Tibial nerve (tissue), 4 donors: Measurements from ENCODE around the gene GABRA1. TPM values are rescaled to one million over a fixed set of nuclear protein-coding genes. Genes with fewer than 3 reads are reported as not detected.

Experiments used
- DNase-seq, 2 donors: peaks; one replicate each; pipeline ENCODE4 v3.0.0-alpha.2; 2019; ENCODE audit warnings: low spot score in 2 of 2
- H3K27ac ChIP-seq, 4 donors: fragments of 200-600 bp; sonication (generic) in 3 of 4; one replicate each; pipeline ENCODE4 v1.5.1; 2017 to 2019; ENCODE audit warnings: mild to moderate bottlenecking in 1 of 4
- H3K27me3 ChIP-seq, 2 donors: fragments of 200-600 bp; sonication (generic) in 1 of 2; one replicate each; pipeline versions ENCODE4 v1.5.1 to v1.6.0; 2017 to 2019
- H3K36me3 ChIP-seq, 3 donors: fragments of 200-600 bp; sonication (generic); one replicate each; pipeline ENCODE4 v1.5.1; 2018 to 2019
- H3K4me1 ChIP-seq, 4 donors: fragments of 200-600 bp; sonication (generic) in 3 of 4; one replicate each; pipeline ENCODE4 v1.5.1; 2017 to 2019
- H3K4me3 ChIP-seq, 4 donors: fragments of 200-600 bp; sonication (generic) in 3 of 4; one replicate each; pipeline ENCODE4 v1.5.1; 2017 to 2019; ENCODE audit warnings: mild to moderate bottlenecking in 1 of 4, moderate library complexity in 1 of 4
- H3K9me3 ChIP-seq, 4 donors: fragments of 200-600 bp; sonication (generic) in 3 of 4; one replicate each; pipeline ENCODE4 v1.5.1; 2017 to 2019
- EP300 ChIP-seq, 2 donors: sonication (generic); formaldehyde crosslinking; IDR thresholded peaks; one replicate each; pipeline ENCODE4 v1.6.1; 2017; ENCODE audit warnings: antibody characterized with exemption in 2 of 2, mild to moderate bottlenecking in 1 of 2
- POLR2A ChIP-seq, 2 donors: fragments of 450-650 bp; IDR thresholded peaks; one replicate each; pipeline ENCODE4 v1.6.1; 2017; ENCODE audit warnings: antibody characterized with exemption in 2 of 2, mild to moderate bottlenecking in 2 of 2, moderate library complexity in 2 of 2
- WGBS, 2 donors: methylation state at CpG; one replicate each; pipeline ENCODE4 v1.1.5; 2018; 5-methylcytosine and 5-hydroxymethylcytosine counted together
- total RNA-seq, 4 donors: library from RNA; depleted of rRNA; stranded (reverse); fragments of >200 nt; gene quantifications; one replicate each; pipeline ENCODE4 v1.1.0, GENCODE V29; 2016
- TF ChIP-seq, protein P1 (sequence below), 5 experiments: fragments of 200-600 bp in 3 of 5; fragments of 450-650 bp in 2 of 5; sonication (generic) in 3 of 5; IDR thresholded peaks; one replicate each; pipeline ENCODE4 v1.5.1; 2016 to 2019; ENCODE audit warnings: antibody characterized with exemption in 5 of 5, mild to moderate bottlenecking in 3 of 5, moderate library complexity in 2 of 5

GABRA1 gene
- total RNA-seq, 4 donors from 2014 or later: not detected

DNA sequence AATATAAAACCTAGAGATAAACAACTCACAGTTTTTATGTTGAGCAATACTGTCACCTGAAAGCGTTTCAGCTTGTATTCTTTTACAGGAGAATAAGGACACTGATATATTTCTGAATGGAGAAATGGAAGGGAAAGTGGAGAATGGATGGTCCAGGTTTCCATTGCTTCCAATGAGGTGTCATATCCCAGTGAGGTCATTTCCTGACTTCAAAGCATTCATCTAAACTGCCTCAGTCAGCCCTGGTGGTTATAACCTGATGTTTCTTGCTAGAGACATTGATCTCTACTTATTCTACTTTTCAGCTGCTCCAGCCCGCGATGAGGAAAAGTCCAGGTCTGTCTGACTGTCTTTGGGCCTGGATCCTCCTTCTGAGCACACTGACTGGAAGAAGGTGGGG is 2.6 kb downstream of the GABRA1 start:
- H3K9me3 ChIP-seq: no peaks in the 10 kb centered on the region
- H3K27me3 ChIP-seq: peaks cover 0 to 30% of the 10 kb centered on the region in 2 donors
- H3K4me1 ChIP-seq: peaks cover 0 to 23% (median 0%) of the 10 kb centered on the region in 4 donors
- TF ChIP-seq, protein P1, sequence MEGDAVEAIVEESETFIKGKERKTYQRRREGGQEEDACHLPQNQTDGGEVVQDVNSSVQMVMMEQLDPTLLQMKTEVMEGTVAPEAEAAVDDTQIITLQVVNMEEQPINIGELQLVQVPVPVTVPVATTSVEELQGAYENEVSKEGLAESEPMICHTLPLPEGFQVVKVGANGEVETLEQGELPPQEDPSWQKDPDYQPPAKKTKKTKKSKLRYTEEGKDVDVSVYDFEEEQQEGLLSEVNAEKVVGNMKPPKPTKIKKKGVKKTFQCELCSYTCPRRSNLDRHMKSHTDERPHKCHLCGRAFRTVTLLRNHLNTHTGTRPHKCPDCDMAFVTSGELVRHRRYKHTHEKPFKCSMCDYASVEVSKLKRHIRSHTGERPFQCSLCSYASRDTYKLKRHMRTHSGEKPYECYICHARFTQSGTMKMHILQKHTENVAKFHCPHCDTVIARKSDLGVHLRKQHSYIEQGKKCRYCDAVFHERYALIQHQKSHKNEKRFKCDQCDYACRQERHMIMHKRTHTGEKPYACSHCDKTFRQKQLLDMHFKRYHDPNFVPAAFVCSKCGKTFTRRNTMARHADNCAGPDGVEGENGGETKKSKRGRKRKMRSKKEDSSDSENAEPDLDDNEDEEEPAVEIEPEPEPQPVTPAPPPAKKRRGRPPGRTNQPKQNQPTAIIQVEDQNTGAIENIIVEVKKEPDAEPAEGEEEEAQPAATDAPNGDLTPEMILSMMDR (IDR thresholded peaks at IDR 0.05): no peak
- no peak for TF ChIP-seq EP300 (IDR thresholded peaks at IDR 0.05)
- TF ChIP-seq POLR2A (IDR thresholded peaks at IDR 0.05): no peak
- 68 to 79% methylated on average over 3 of the region's 3 CpGs for WGBS, 2 donors
- H3K27ac ChIP-seq: no peak overlapping the region
- no peak for DNase-seq
- H3K36me3 ChIP-seq: no peaks in the 10 kb centered on the region
- no peak overlapping the region for H3K4me3 ChIP-seq

DNA sequence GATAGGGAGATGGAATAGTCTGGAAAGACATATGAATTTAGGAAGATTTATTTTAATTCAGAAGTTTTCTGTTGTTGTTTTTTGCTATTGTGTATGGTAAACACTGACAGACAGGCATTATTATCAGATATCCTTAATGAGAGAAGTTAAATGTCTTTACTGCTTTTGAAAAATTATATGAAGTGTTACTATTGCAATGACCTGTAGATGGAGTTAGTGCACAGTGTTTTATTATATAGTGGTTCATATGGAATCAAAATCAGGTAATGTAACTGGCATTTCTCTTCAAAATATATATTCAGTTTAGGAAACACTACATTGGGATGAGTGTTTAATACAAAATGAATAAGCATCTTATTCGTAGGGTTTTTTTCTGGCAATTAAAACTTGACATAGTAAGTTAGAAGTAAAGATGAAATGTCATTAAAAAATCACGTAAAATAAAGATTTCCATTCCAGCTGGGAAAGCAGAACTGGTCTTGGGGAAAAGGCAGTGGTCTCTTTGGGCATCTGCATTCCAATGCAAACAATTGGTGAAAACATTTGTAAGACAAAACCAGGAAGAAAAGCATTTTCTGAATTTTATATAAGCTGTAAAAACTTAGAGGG is 3.9 kb downstream of the GABRA1 start:
- Histone ChIP-seq H3K4me3 (no peak overlapping the region), H3K36me3 (no peaks in the 10 kb centered on the region), H3K27me3 (peaks cover 0 to 30% of the 10 kb centered on the region in 2 donors), H3K4me1 (peaks cover 0 to 22% (median 0%) of the 10 kb centered on the region in 4 donors), H3K27ac (no peak overlapping the region), H3K9me3 (no peaks in the 10 kb centered on the region)
- DNase-seq: no peak
- TF ChIP-seq, protein P1 (IDR thresholded peaks at IDR 0.05): peak in 1 of 5 experiments; percentile 22
- TF ChIP-seq EP300 (IDR thresholded peaks at IDR 0.05) (no peak), POLR2A (IDR thresholded peaks at IDR 0.05) (no peak)
- WGBS, 2 donors: 45 to 52% methylated on average over 2 of the region's 2 CpGs

DNA sequence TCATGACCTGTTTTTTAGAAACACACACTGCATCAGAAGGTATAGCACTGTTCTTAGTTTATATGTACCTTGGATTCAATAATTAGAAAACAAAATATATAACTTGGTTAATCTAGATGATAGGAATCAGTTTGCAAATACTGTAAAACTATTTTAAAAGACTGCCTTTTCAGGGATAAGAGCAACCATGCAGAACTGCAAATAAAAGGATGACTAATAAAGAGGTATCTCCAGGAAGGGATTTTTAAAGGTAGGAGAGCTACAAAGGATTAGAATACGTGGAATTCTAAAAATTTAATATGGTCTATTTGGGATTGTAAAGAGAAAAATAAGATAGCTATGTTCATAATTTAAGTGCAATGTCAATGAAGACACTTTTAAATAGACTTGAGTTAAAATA is 9.4 kb downstream of the GABRA1 start:
- H3K9me3 ChIP-seq: no peaks in the 10 kb centered on the region
- WGBS, 2 donors: 61 to 67% methylated on average over 1 of the region's 1 CpG
- H3K27ac ChIP-seq: no peak overlapping the region
- H3K4me3 ChIP-seq: no peak overlapping the region
- no peaks in the 10 kb centered on the region for H3K27me3 ChIP-seq
- H3K4me1 ChIP-seq: no peaks in the 10 kb centered on the region
- DNase-seq: no peak
- TF ChIP-seq POLR2A (IDR thresholded peaks at IDR 0.05) (no peak), EP300 (IDR thresholded peaks at IDR 0.05) (no peak)
- TF ChIP-seq, protein P1 (IDR thresholded peaks at IDR 0.05): no peak
- no peaks in the 10 kb centered on the region for H3K36me3 ChIP-seq

DNA sequence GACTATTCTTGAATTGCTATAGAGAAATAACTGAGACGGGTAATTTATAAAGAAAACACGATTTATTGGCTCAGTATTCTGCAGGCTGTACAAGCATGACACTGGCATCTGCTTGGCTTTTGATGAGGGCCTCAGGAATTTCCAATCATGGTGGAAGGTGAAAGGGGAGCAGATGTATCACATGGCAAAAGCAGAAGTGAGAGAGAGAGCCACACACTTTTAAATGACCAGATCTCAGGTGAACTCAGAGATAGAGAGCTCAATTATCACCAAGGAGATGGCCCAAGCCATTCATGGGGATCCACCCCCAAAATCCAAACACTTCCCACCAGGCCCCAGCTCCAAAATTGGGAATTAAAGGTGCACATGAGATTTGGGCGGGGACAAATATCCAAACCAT is 15.3 kb downstream of the GABRA1 start:
- WGBS, 2 donors: 81 to 82% methylated on average over 3 of the region's 3 CpGs
- Histone ChIP-seq H3K27ac (no peak overlapping the region), H3K4me3 (no peak overlapping the region), H3K4me1 (no peaks in the 10 kb centered on the region), H3K36me3 (no peaks in the 10 kb centered on the region), H3K9me3 (no peaks in the 10 kb centered on the region), H3K27me3 (no peaks in the 10 kb centered on the region)
- DNase-seq: no peak
- TF ChIP-seq, protein P1 (IDR thresholded peaks at IDR 0.05): no peak
- no peak for TF ChIP-seq POLR2A (IDR thresholded peaks at IDR 0.05)
- no peak for TF ChIP-seq EP300 (IDR thresholded peaks at IDR 0.05)

DNA sequence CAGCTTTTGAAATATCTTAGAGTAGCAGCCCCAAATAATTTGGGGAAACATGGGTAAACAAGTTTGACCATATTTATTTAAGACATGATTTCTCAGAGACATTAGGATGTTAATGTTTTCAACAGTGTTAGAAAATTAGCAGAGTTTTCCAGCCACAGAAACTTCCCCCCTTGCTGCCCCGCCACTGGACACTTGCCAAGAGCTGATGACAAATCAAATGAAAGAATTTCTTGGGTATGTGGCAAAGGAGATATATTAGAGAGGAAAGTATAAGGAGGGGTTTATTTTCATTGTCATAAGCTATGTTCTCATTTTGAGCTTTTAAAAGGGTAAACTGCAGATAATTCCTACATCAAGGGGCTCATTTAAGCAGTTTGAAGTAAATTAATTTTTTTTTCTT is 15.9 kb downstream of the GABRA1 start:
- Histone ChIP-seq H3K27ac (no peak overlapping the region), H3K27me3 (no peaks in the 10 kb centered on the region), H3K4me1 (no peaks in the 10 kb centered on the region), H3K4me3 (no peak overlapping the region), H3K9me3 (no peaks in the 10 kb centered on the region), H3K36me3 (no peaks in the 10 kb centered on the region)
- no peak for DNase-seq
- TF ChIP-seq POLR2A (IDR thresholded peaks at IDR 0.05) (no peak), EP300 (IDR thresholded peaks at IDR 0.05) (no peak)
- TF ChIP-seq, protein P1 (IDR thresholded peaks at IDR 0.05): no peak
- whole genome bisulfite sequencing, 2 donors: 36 to 44% methylated on average over 1 of the region's 1 CpG
